Measurements from ENCODE around the gene ATP6AP1.

GRCh38 chrX:154403192-154403591 is 25.3 kb upstream of the ATP6AP1 start:
- TF ChIP-seq EZH2 (IDR thresholded peaks at IDR 0.05) = no peak
- TF ChIP-seq CTCF (IDR thresholded peaks at IDR 0.05) = no peak
- TF ChIP-seq EZH2phosphoT487 (IDR thresholded peaks at IDR 0.05) = no peak
